A549 (cell line): Measurements from ENCODE around the gene GRIK2.

Experiments used
- CTCF ChIP-seq: fragments of >200 bp; sonication (Bioruptor Twin); formaldehyde crosslinking; IDR thresholded peaks from 3 replicates; pipeline ENCODE4 v1.5.1; 2016
- SMC3 ChIP-seq: fragments of >200 bp; sonication (Bioruptor Twin); formaldehyde crosslinking; IDR thresholded peaks from 3 replicates; pipeline ENCODE4 v1.6.1; 2018; ENCODE audit warnings: inconsistent platforms
- TFCP2L1 ChIP-seq: fragments of 250-450 bp; sonication (Bioruptor Pico); IDR thresholded peaks from 2 replicates; pipeline ENCODE4 v1.5.0; 2021; ENCODE audit warnings: mild to moderate bottlenecking
- TF ChIP-seq, protein P1 (sequence below): IDR thresholded peaks from 2 replicates; pipeline ENCODE4 v1.6.1; 2012
- TF ChIP-seq, protein P2 (sequence below): fragments of 450-650 bp; IDR thresholded peaks from 2 replicates; pipeline ENCODE4 v1.6.1; 2014; ENCODE audit warnings: antibody characterized with exemption

- TF ChIP-seq, protein P1, sequence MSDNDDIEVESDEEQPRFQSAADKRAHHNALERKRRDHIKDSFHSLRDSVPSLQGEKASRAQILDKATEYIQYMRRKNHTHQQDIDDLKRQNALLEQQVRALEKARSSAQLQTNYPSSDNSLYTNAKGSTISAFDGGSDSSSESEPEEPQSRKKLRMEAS, result no peak
- TF ChIP-seq CTCF (no peak), TFCP2L1 (CRISPR knock-in tag) (no peak), SMC3 (no peak)
- TF ChIP-seq, protein P2, sequence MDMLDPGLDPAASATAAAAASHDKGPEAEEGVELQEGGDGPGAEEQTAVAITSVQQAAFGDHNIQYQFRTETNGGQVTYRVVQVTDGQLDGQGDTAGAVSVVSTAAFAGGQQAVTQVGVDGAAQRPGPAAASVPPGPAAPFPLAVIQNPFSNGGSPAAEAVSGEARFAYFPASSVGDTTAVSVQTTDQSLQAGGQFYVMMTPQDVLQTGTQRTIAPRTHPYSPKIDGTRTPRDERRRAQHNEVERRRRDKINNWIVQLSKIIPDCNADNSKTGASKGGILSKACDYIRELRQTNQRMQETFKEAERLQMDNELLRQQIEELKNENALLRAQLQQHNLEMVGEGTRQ, result no peak
Measured at GRCh38 chr6:101614774-101615173, 221.3 kb downstream of the GRIK2 start.
